Spinal cord (tissue), 10 donors: ENCODE measurements around the gene ENDOU. TPM values are rescaled to one million over a fixed set of nuclear protein-coding genes. Genes with fewer than 3 reads are reported as not detected.

Experiments used
- DNase-seq, 6 donors: peaks; one replicate each; pipeline versions ENCODE4 v3.0.0 to v3.0.0-alpha.2; 2013 to 2015; ENCODE audit warnings: low spot score in 6 of 6, low read depth in 4 of 6
- H3K27ac ChIP-seq: one replicate; pipeline ENCODE4 v1.5.1; 2013; ENCODE audit warnings: low read depth, low read length, control low read depth
- H3K27me3 ChIP-seq: one replicate; pipeline ENCODE4 v1.6.1; 2013; ENCODE audit warnings: low read length; ENCODE audit not compliant: control insufficient read depth, insufficient read depth
- H3K36me3 ChIP-seq: one replicate; pipeline ENCODE4 v1.6.1; 2013; ENCODE audit warnings: low read length; ENCODE audit not compliant: control insufficient read depth, insufficient read depth
- H3K4me1 ChIP-seq: one replicate; pipeline ENCODE4 v1.6.1; 2013; ENCODE audit warnings: low read length; ENCODE audit not compliant: control insufficient read depth, insufficient read depth
- H3K4me3 ChIP-seq: one replicate; pipeline ENCODE4 v1.5.1; 2013; ENCODE audit warnings: low read depth, low read length, control low read depth
- H3K9me3 ChIP-seq: one replicate; pipeline ENCODE4 v1.6.1; 2013; ENCODE audit warnings: low read length; ENCODE audit not compliant: control insufficient read depth, insufficient read depth
- WGBS: methylation state at CpG from one replicate; pipeline ENCODE4 v1.1.5; 2013; ENCODE audit warnings: missing lambda C conversion rate; ENCODE audit not compliant: insufficient coverage; 5-methylcytosine and 5-hydroxymethylcytosine counted together
- polyA plus RNA-seq, 2 donors: library from polyadenylated mRNA; unstranded; fragments of 120-200 nt; gene quantifications; one replicate each; pipeline ENCODE4 v1.2.1, GENCODE V29; 2013; ENCODE audit not compliant: insufficient read length in 2 of 2
- total RNA-seq, 2 donors: library from RNA; depleted of rRNA in 1 of 2; stranded (reverse); fragments of 120-200 nt in 1 of 2; fragments of >200 nt in 1 of 2; gene quantifications; one replicate each; pipeline versions ENCODE4 v1.2.3 to v1.2.4, GENCODE V29; 2013 to 2014
- donor health status: healthy.

Gene ENDOU
- total and polyA plus RNA-seq, 4 donors = 0.32 to 0.50 (median 0.36) TPM

GRCh38 chr12:47750916-47751470, 25.7 kb upstream of the ENDOU start:
- 88% methylated on average over 10 of the region's 19 CpGs for WGBS
- Histone ChIP-seq H3K36me3 (peaks cover 59% of the 10 kb centered on the region), H3K4me3 (no peak overlapping the region), H3K9me3 (no peaks in the 10 kb centered on the region), H3K27ac (no peak overlapping the region), H3K4me1 (peaks cover 21% of the 10 kb centered on the region), H3K27me3 (no peaks in the 10 kb centered on the region)
- no peak for DNase-seq

GRCh38 chr12:47750229-47750798, 25.0 kb upstream of the ENDOU start:
- WGBS = 91% methylated on average over 9 of the region's 10 CpGs
- Histone ChIP-seq H3K27me3 (no peaks in the 10 kb centered on the region), H3K4me3 (no peak overlapping the region), H3K27ac (no peak overlapping the region), H3K4me1 (peaks cover 25% of the 10 kb centered on the region), H3K9me3 (no peaks in the 10 kb centered on the region), H3K36me3 (peaks cover 59% of the 10 kb centered on the region)
- DNase-seq = no peak

- no peak for DNase-seq
- WGBS = 91% methylated on average over 3 of the region's 3 CpGs
- Histone ChIP-seq H3K27me3 (no peaks in the 10 kb centered on the region), H3K27ac (no peak overlapping the region), H3K4me1 (peaks cover 27% of the 10 kb centered on the region), H3K4me3 (no peak overlapping the region), H3K36me3 (peaks cover 59% of the 10 kb centered on the region), H3K9me3 (no peaks in the 10 kb centered on the region)
Measured at GRCh38 chr12:47748899-47749298, 23.6 kb upstream of the ENDOU start.

- 100% methylated on average over 1 of the region's 1 CpG for WGBS
- DNase-seq = no peak
- H3K36me3 ChIP-seq = peaks cover 57% of the 10 kb centered on the region
- no peaks in the 10 kb centered on the region for H3K27me3 ChIP-seq
- no peak overlapping the region for H3K27ac ChIP-seq
- H3K4me1 ChIP-seq = peaks cover 28% of the 10 kb centered on the region
- H3K4me3 ChIP-seq = no peak overlapping the region
- H3K9me3 ChIP-seq = no peaks in the 10 kb centered on the region
Measured at GRCh38 chr12:47748507-47748828, 23.2 kb upstream of the ENDOU start.

GRCh38 chr12:47747596-47748506, 22.6 kb upstream of the ENDOU start:
- DNase-seq = no peak

GRCh38 chr12:47747126-47747525, 21.8 kb upstream of the ENDOU start:
- DNase-seq = no peak
- WGBS = 77% methylated on average over 3 of the region's 4 CpGs
- H3K9me3 ChIP-seq = no peaks in the 10 kb centered on the region
- H3K4me3 ChIP-seq = no peak overlapping the region
- H3K36me3 ChIP-seq = peaks cover 52% of the 10 kb centered on the region
- H3K27ac ChIP-seq = no peak overlapping the region
- peaks cover 27% of the 10 kb centered on the region for H3K4me1 ChIP-seq
- H3K27me3 ChIP-seq = no peaks in the 10 kb centered on the region

More at GRCh38 chr12:47747596-47748506, 22.6 kb upstream of the ENDOU start:
- H3K36me3 ChIP-seq = peaks cover 54% of the 10 kb centered on the region
- WGBS = 92% methylated on average over 10 of the region's 14 CpGs
- no peaks in the 10 kb centered on the region for H3K27me3 ChIP-seq
- H3K27ac ChIP-seq = no peak overlapping the region
- no peak overlapping the region for H3K4me3 ChIP-seq
- no peaks in the 10 kb centered on the region for H3K9me3 ChIP-seq
- peaks cover 27% of the 10 kb centered on the region for H3K4me1 ChIP-seq

GRCh38 chr12:47746523-47746922, 21.2 kb upstream of the ENDOU start:
- H3K27me3 ChIP-seq = no peaks in the 10 kb centered on the region
- H3K4me3 ChIP-seq = no peak overlapping the region
- peaks cover 31% of the 10 kb centered on the region for H3K4me1 ChIP-seq
- no peak overlapping the region for H3K27ac ChIP-seq
- peaks cover 46% of the 10 kb centered on the region for H3K36me3 ChIP-seq
- H3K9me3 ChIP-seq = no peaks in the 10 kb centered on the region
- DNase-seq = no peak
- WGBS = 90% methylated on average over 7 of the region's 7 CpGs

- Histone ChIP-seq H3K4me3 (no peak overlapping the region), H3K27ac (no peak overlapping the region), H3K27me3 (no peaks in the 10 kb centered on the region), H3K9me3 (no peaks in the 10 kb centered on the region), H3K4me1 (peaks cover 35% of the 10 kb centered on the region), H3K36me3 (peaks cover 42% of the 10 kb centered on the region)
- WGBS = 59% methylated on average over 2 of the region's 5 CpGs
- no peak for DNase-seq
Measured at GRCh38 chr12:47746073-47746472, 20.8 kb upstream of the ENDOU start.

GRCh38 chr12:47745485-47746041, 20.3 kb upstream of the ENDOU start:
- DNase-seq = no peak
- H3K9me3 ChIP-seq = no peaks in the 10 kb centered on the region
- no peak overlapping the region for H3K4me3 ChIP-seq
- H3K27ac ChIP-seq = no peak overlapping the region
- WGBS = 53% methylated on average over 16 of the region's 16 CpGs
- H3K36me3 ChIP-seq = peaks cover 37% of the 10 kb centered on the region
- H3K4me1 ChIP-seq = peaks cover 40% of the 10 kb centered on the region
- H3K27me3 ChIP-seq = no peaks in the 10 kb centered on the region
